Activated CD8-positive, alpha-beta memory T cell treated with anti-CD3 and anti-CD28 coated beads for 48 hours (primary cell): ENCODE measurements around the gene AKR7A2.

Experiments used
- DNase-seq, 3 experiments: peaks; one replicate each; pipeline ENCODE4 v3.0.0-alpha.2; 2020; ENCODE audit warnings: low read depth in 2 of 3, low spot score in 2 of 3

Gene AKR7A2

GRCh38 chr1:19325958-19326747 lies 14.2 kb upstream of the AKR7A2 start:
- no peak for DNase-seq

- DNase-seq = no peak
Observed at GRCh38 chr1:19325368-19325957, 13.5 kb upstream of the AKR7A2 start.

- no peak for DNase-seq
Observed at GRCh38 chr1:19324665-19324990, 12.7 kb upstream of the AKR7A2 start.

GRCh38 chr1:19323987-19324664 lies 12.2 kb upstream of the AKR7A2 start:
- DNase-seq = no peak

GRCh38 chr1:19322481-19322880 lies 10.5 kb upstream of the AKR7A2 start:
- DNase-seq = no peak

GRCh38 chr1:19321071-19321470 lies 9.1 kb upstream of the AKR7A2 start:
- DNase-seq = no peak

GRCh38 chr1:19319196-19319595 lies 7.3 kb upstream of the AKR7A2 start:
- no peak for DNase-seq

- no peak for DNase-seq
Observed at GRCh38 chr1:19317126-19317910, 5.4 kb upstream of the AKR7A2 start.

- DNase-seq = no peak
Observed at GRCh38 chr1:19315378-19316198, 3.6 kb upstream of the AKR7A2 start.

GRCh38 chr1:19313961-19314882 lies 2.3 kb upstream of the AKR7A2 start:
- no peak for DNase-seq

GRCh38 chr1:19313636-19313959 lies 1.7 kb upstream of the AKR7A2 start:
- no peak for DNase-seq

GRCh38 chr1:19312782-19313635 lies 1.1 kb upstream of the AKR7A2 start:
- no peak for DNase-seq

- DNase-seq = peak in 1 of 3 experiments; percentile 11
Observed at GRCh38 chr1:19311503-19311930, 427 bp downstream of the AKR7A2 start.

GRCh38 chr1:19310720-19311502 lies 1.0 kb downstream of the AKR7A2 start:
- no peak for DNase-seq

- no peak for DNase-seq
Observed at GRCh38 chr1:19310061-19310460, 1.9 kb downstream of the AKR7A2 start.

GRCh38 chr1:19309123-19309813 lies 2.7 kb downstream of the AKR7A2 start:
- no peak for DNase-seq

GRCh38 chr1:19308509-19308907 lies 3.4 kb downstream of the AKR7A2 start:
- no peak for DNase-seq
